H7 (cell line): ENCODE measurements around the gene ZAR1. TPM values are rescaled to one million over a fixed set of nuclear protein-coding genes. Genes with fewer than 3 reads are reported as not detected.
A peak's percentile ranks its signal among the peaks of the same experiment; 100 is the strongest.

ENCODE experiments used
- DNase-seq: peaks from one replicate; pipeline ENCODE4 v3.0.0; 2012
- H3K27me3 ChIP-seq: 2 replicates; pipeline ENCODE4 v1.6.0; 2011; ENCODE audit warnings: mild to moderate bottlenecking, low read length; ENCODE audit not compliant: control insufficient read depth, insufficient read depth
- H3K36me3 ChIP-seq: replicated peaks from 2 replicates; pipeline ENCODE4 v1.5.1; 2011; ENCODE audit warnings: low read length; ENCODE audit not compliant: control insufficient read depth, insufficient read depth
- H3K4me3 ChIP-seq: 2 replicates; pipeline ENCODE4 v1.5.1; 2011; ENCODE audit warnings: low read depth, mild to moderate bottlenecking, control low read depth, low read length, moderate library complexity; ENCODE audit not compliant: insufficient read depth
- total RNA-seq: library from RNA; depleted of rRNA; stranded (reverse); fragments of >200 nt; shearing (Covaris generic); gene quantifications from 2 replicates; pipeline ENCODE4 v1.2.3, GENCODE V29; 2014

ZAR1 gene
- total RNA-seq, 1 experiment from 2014 or later: 0.66 TPM

DNA sequence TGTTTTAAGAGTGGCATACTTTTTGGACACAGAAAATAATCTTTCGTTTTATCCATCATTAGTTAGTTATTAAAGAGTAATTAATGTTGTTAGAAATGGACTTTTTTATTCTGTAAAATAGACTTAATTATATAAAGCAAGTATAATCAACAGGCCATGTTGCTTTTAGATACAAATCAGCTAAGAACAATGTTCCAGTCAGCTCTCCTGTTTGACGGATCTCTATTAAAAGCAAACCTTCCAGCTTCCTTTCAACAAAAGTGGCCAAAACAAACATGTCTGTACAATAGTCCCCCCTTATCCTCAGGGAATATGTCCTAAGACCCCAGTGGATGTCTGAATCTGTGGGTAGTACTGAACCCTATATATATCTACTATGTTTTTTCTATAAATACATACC is 11.8 kb upstream of the ZAR1 start:
- no peak overlapping the region for H3K4me3 ChIP-seq
- no peak for DNase-seq
- peaks cover 12% of the 10 kb centered on the region for H3K27me3 ChIP-seq
- H3K36me3 ChIP-seq: no peaks in the 10 kb centered on the region

DNA sequence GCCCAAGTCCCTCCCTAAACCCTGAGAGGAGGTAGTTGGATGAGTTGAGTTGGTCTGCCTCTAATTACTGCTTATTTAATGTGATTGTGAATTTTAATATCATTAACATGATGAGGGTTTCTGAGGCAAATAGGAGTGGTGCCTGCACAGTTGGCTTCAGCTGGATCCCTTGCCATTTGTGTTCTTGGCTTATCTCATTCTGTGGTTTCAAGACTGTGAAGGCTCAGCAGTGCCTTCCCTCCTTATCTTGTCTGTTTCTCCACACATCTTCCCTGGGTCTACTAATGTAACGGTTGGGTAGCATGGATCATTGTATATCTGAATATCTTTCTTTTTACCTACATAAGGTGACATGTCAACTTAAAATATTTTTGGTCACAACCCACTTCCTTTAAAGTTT is 8.5 kb upstream of the ZAR1 start:
- Histone ChIP-seq H3K36me3 (no peaks in the 10 kb centered on the region), H3K27me3 (peaks cover 35% of the 10 kb centered on the region), H3K4me3 (no peak overlapping the region)
- no peak for DNase-seq

DNA sequence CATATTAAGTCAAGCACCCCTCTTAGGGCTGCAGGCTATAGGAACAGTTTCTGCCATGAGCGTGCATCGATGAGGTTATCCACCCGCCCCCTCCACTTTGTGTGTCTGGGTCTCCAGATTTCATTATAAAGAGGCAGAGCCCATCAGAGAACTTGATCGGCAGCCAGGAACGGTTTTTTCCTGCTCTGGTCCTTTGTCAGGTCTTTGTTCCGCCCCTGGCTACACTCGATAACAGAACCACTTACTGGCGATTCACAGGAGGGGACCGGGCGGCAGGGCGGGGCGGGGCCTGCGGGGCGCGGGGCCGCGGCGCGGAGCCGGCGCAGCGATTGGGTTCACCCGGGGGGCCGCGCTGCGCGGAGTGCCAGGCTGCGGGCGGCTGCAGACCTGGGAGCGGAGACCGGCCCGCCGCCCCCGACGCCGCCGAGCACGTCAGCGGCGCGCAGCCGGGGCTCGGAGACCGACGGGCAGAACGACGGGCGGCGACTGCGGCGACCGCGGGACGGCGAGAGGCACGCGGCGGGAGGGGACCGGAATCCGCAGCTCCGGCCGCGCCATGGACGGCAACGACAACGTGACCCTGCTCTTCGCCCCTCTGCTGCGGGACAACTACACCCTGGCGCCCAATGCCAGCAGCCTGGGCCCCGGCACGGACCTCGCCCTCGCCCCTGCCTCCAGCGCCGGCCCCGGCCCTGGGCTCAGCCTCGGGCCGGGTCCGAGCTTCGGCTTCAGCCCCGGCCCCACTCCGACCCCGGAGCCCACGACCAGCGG is 6.9 kb upstream of the ZAR1 start, which contains the start of gene SLC10A4:
Gene SLC10A4 (plus strand): TSS at position 338 of the 771 bp plus-strand sequence. CDS start 219 bp downstream, at position 557.
- H3K36me3 ChIP-seq: no peaks in the 10 kb centered on the region
- DNase-seq: peak; percentile 88
- H3K4me3 ChIP-seq: peak within 1 kb of the TSS; percentile 64
- peaks cover 37% of the 10 kb centered on the region for H3K27me3 ChIP-seq

DNA sequence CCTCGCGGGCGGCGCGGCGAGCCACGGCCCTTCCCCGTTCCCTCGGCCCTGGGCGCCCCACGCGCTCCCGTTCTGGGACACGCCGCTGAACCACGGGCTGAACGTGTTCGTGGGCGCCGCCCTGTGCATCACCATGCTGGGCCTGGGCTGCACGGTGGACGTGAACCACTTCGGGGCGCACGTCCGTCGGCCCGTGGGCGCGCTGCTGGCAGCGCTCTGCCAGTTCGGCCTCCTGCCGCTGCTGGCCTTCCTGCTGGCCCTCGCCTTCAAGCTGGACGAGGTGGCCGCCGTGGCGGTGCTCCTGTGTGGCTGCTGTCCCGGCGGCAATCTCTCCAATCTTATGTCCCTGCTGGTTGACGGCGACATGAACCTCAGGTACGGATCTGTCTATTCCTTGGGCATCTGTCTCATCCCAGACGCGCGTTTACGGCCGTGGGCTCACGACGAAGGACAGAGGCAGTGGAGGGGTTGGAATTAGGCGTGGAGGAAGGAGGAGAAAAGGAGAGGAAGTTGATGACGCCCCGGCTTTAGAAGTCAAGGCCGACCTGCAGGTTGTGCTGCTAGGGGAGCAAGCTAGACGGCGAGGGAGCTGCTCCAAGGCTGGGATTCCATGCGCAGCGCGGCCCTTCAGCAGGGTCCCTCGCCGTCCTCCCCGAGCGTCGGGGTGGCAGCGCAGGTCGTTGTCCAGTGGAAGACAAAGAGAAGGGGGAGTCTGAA is 6.1 kb upstream of the ZAR1 start:
- H3K4me3 ChIP-seq: peak overlapping the region; percentile 64
- DNase-seq: peak; percentile 61
- peaks cover 44% of the 10 kb centered on the region for H3K27me3 ChIP-seq
- no peaks in the 10 kb centered on the region for H3K36me3 ChIP-seq

DNA sequence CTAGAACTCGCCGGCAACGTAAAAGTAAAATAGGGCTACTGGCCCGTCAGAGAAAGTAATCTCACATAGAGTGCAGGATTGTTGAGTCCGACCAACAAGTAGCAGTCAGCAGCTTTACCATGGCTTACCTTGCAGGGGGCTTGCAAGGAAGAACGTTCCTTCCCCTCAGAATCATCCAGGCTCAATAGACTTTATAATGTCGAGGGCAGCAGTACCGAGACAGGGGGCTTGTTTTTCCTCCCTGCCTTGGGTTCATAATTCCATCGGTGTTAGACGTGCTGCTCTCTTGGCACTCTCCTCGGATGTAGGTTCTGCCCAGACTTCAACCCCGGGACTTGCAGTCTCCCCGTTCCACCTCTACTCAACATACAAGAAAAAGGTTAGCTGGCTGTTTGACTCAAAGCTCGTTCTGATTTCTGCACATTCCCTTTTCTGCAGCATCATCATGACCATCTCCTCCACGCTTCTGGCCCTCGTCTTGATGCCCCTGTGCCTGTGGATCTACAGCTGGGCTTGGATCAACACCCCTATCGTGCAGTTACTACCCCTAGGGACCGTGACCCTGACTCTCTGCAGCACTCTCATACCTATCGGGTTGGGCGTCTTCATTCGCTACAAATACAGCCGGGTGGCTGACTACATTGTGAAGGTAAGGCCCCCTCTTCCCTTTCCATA is 5.4 kb upstream of the ZAR1 start:
- Histone ChIP-seq H3K4me3 (no peak overlapping the region), H3K27me3 (peaks cover 51% of the 10 kb centered on the region), H3K36me3 (no peaks in the 10 kb centered on the region)
- DNase-seq: peak; percentile 51

DNA sequence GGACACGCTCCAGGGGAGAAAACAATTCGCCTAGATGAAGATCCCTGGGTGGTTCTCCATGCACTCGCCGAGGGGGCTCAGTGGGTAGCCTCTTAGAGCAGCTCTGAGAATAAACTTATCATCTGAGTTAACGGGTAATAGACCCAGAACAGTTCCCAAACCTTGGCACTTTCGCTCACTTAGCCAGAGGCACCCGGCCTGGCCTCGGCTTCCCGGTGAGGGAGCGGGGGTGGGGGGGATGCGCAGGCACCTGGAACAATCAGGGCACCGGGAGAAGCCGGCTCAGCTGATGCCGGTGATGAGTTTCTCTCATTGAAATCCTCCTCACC is 405 bp upstream of the ZAR1 start:
- no peaks in the 10 kb centered on the region for H3K36me3 ChIP-seq
- H3K27me3 ChIP-seq: peaks cover 55% of the 10 kb centered on the region
- no peak for DNase-seq
- peak overlapping the region; percentile 48 for H3K4me3 ChIP-seq

DNA sequence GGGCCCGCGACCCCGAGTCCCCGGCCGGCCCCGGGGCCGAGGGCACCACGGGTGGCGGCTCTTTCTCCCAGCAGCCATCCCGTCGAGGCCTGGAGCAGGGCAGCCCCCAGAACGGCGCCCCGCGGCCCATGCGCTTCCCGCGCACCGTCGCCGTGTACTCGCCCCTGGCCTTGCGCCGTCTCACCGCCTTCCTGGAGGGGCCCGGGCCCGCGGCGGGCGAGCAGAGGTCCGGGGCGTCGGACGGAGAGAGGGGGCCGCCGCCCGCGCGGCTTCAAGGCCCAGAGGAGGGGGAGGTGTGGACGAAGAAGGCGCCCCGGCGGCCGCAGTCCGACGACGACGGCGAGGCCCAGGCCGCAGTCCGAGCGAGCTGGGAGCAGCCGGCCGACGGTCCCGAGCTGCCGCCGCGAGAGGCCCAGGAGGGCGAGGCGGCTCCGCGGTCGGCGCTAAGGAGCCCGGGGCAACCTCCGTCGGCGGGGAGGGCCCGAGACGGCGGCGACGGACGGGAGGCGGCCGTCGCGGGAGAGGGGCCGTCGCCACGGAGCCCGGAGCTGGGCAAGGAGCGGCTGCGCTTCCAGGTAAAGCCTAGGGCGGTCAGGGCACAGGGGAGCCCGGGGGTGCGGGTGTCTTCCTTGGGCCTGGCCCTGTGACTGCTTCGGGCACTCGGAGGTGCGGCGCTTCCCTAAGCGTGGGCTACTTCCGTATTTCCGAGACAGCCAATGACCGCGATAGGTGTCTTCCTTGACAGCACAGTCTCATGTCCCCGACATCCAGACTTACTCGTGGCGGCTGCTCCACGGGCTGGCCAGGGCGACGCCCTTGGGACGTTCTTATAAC is 845 bp downstream of the ZAR1 start:
- DNase-seq: peak; percentile 78
- H3K36me3 ChIP-seq: no peaks in the 10 kb centered on the region
- H3K27me3 ChIP-seq: peaks cover 46% of the 10 kb centered on the region
- peak overlapping the region; percentile 48 for H3K4me3 ChIP-seq

DNA sequence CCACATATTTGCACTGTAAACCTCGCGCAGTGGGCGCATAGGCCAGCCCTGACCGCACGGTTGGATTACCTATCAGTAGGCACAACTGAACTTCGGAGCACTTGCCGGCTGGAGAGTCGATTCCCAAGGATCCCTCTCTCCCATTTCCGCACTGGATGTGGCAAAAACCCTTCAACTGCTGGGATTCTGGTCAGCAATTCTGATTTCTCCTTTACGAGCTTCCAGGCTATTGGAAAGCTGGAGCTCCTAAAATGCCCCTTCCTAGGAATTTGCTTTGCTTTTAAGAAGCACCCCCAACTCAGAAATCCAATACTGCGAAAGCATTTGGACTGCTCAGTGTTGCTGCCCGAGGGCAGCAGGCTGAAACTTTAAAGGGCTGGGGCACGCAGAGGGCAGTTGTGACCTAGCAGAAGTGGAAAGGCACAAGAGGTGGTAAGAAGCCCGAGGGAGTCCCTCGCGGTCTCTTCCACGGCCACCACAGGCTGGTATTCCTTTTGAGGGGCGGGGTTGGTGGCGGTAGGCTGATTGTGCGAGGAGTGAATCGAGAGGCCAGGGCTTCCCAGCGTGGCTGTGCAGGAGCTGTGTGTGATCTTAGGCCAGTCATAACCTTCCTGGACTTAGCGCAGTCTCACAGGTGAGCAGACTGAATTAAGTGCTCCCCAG is 1.6 kb downstream of the ZAR1 start:
- Histone ChIP-seq H3K36me3 (no peaks in the 10 kb centered on the region), H3K4me3 (peak overlapping the region; percentile 48; the same call in 1 of the 2 replicates), H3K27me3 (peaks cover 46% of the 10 kb centered on the region)
- peak; percentile 34 for DNase-seq

DNA sequence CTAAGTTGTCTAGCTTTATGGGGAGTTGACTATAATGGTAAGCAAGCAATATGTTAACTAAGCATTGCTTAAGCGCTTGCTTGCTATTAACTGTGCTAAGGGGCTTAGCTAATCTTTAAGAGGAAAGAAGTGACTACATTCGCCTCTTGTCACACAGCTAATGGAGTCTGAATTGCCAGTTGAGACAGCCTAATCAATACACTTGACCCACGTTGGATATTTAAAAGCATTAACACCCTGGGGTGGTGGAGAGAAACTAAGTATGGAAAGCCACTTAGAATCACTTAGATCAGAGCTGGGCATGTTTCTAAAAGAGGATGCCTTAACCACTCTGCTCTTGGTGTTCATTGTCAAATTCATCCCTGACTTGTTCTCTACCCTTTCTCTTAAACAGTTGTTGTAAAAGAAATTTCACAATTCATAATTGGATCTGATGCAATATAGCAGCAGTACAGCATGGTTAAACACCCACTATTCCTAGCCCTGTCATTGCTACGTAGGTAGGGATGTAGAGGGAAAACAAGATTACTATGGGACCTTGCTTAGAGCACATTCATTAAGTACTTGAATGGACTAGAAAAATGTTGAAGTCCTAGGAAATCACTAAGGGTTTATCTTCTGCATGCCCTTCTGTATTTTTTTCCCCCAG is 3.5 kb downstream of the ZAR1 start:
- H3K36me3 ChIP-seq: no peaks in the 10 kb centered on the region
- H3K27me3 ChIP-seq: peaks cover 41% of the 10 kb centered on the region
- H3K4me3 ChIP-seq: no peak overlapping the region
- DNase-seq: no peak

DNA sequence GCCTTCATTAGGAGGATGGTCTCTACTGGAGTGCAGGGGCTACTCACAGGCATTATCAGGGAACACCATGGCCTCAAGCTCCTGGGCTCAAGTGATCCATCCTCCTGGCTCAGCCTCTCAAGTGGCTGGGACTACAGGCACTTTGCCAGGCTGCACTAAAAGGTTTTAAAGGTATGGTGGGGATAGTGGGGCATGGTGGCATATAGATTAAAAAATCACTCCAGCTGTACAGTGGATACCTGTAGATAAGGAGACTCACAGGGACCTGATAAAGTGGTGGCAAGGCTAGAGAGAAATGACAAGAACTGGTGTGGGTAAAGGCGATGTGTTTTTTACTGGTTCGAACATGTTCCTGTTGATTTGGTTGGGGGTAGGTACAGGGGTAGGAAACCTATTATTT is 5.9 kb downstream of the ZAR1 start:
- DNase-seq: no peak
- Histone ChIP-seq H3K36me3 (no peaks in the 10 kb centered on the region; the same call in 1 of the 2 replicates), H3K27me3 (peaks cover 17% of the 10 kb centered on the region), H3K4me3 (no peak overlapping the region)

DNA sequence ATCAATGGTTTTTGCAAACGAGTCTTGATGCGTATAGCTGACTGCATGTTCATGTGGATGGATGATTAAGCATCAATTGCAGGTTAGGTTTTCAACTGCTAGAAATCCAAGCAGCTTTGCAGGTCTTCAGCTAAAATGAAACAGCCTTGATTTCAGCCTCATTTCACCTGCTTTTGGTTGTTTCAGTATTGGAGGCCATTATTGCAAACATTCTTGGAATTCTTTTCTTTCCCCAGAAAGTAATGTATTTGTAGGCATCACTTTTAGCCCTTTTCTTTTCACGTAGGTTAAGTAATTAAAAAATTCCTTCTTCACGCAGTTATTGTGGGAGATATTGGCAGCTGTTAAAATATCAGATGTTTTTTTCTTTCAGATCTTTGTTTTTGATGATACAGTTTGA is 8.8 kb downstream of the ZAR1 start:
- Histone ChIP-seq H3K36me3 (no peaks in the 10 kb centered on the region; the same call in none of the 2 replicates), H3K27me3 (no peaks in the 10 kb centered on the region), H3K4me3 (no peak overlapping the region)
- DNase-seq: no peak

DNA sequence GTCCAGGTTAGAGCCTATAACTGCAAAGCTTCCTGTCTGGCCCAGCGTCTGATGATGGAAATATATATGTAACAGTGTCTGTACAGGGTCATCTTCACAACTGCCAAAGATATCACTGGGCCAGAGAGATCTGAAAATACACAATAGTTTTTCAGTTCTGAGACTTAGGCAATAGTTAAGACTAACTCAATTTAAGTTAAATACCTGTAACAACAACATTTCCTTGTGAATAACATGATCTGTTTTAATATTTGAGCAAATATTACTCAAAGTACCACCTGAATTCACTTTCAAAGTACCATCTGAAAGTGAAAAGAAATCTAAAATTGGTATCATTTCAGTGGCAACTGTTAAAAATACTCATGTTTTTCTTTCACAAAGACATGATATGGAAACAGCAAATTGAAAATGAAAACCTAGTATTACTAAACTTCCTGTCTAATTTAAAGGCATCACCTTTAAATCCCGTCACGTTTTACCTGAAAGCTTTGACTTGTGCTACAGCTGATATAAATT is 9.6 kb downstream of the ZAR1 start:
- DNase-seq: no peak
- H3K4me3 ChIP-seq: no peak overlapping the region
- no peaks in the 10 kb centered on the region; the same call in none of the 2 replicates for H3K36me3 ChIP-seq
- no peaks in the 10 kb centered on the region for H3K27me3 ChIP-seq
